Stimulated activated CD8-positive, alpha-beta memory T cell treated with anti-CD3 and anti-CD28 coated beads, Interleukin-4, amount 100 ng/mL, for 48 hours (primary cell): ENCODE measurements around the gene RERE.

Experiments used
- DNase-seq: peaks from one replicate; pipeline ENCODE4 v3.0.0-alpha.2; 2020

RERE gene

DNA sequence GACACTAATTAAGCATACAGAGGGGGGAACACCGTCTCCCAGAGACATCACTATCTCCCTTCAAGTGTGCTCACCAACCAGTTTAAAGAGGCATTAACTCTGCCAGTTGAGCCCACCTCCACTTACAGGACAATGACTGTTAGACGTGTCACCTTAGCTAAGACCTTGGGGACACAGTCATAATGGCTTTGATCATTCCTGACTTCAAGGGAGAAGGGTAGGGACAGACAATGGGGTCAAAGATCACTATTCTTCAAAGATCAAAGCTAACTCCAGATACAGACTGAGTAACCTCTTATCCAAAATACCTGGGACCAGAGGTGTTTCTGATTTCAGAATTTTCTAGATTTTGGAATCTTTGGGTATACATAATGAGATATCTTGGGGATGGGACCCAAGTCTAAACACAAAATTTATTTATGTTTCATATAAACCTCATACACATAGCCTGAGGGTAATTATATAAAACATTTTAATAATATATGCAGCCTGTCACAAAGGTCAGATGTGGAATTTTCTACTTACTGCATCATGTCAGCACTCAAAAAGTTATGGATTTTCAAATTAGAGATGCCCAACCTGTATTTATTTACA lies 253.4 kb downstream of the RERE start:
- no peak for DNase-seq

DNA sequence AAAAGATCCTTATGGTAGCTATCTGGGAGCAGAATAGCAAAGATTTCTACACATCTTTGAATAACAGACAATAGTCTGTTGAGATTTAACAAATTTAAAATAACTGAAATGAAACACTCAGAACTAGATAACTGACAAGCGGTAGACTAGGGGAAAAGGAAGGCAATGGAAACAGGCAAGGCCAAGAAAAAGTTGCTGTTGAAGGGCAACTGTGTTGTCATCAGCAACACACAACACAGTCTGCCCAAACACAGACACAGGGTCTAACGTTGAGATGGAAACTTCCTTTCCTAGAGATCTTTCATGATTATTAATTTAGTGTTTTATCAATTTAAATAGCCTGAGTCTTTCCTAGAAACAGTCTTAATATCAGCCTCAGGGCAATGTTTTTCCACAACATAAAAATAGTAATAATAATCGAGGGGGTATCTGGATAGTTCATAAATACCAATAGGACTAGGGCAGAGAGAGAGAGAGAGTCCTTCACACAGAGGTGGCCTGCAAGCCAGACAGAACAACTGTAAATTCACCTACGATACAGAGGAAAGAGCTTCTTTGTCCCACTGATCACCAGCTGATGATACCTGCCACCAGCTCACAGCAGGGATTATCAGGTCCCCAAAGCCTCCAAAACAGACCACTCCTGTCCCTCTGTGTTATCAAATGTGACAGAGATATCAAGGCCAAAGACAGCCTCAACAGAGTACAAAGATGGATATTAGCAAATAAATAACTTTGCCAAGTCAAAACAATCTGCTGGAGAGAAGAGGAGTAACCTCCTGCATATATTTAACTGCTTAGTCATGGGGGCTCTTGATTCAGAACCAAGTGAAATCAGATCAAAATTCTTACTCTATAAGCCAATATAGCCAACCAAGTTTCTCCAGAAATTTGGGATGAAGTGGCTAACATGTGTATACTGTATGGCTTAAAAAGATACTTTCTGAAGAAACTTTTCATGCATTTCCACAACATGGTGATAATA lies 254.3 kb downstream of the RERE start:
- DNase-seq = no peak

DNA sequence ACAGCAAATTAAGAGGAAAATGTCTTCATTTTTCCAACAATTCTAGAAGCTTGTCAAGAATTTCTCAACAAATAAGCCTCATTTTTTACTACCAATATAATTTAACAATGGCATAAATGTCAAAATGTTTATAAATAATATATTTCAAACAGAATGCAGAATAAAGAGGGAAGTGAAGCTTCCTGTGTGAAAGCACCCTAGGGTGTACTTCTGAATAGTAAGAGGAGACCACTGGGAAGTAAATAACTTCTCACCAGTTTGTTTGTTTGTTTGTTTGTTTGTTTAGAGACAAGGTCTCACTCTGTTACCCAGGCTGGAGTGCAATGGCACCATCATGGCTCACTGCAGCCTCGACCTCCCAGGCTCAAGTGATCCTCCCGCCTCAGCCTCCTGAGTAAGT lies 255.2 kb downstream of the RERE start:
- no peak for DNase-seq

GRCh38 chr1:8560611-8561544 lies 256.6 kb downstream of the RERE start:
- DNase-seq = no peak

DNA sequence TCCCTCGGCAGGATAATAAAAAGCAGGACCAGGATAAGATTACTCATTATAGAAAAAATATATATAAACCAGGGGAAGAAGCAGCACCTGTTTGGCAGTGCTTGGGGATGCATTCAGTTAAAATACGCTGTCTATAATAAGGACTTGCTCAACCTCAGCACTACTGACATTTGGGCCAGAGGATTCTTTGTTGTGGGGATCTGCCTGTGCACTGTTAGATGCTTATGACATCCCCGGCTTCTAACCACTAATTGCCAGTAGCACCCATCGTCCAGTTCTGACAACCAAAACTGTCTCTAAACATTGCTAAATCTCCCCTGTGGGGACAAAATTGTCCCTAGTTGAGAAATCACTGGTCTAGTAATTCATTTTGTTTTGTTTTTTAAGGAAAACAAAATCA lies 257.4 kb downstream of the RERE start:
- no peak for DNase-seq

DNA sequence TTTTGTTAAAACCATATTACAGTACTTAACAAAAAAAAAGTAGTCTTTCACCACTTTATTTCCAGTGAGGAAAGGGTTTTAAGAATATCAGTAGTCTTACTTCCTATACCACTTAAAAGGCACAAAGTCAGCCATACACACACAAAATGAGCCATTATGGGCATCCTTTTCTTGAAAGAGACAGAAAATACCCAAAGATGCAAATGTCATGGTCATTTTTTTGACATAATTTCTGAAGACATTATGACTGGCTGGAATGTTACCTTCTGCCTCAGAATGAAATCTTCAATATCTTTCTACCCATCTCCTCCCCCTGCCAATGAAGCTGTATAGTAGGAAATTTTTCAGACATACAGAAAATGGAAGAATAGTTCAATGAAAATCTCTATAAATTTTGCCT lies 261.9 kb downstream of the RERE start:
- DNase-seq = no peak

DNA sequence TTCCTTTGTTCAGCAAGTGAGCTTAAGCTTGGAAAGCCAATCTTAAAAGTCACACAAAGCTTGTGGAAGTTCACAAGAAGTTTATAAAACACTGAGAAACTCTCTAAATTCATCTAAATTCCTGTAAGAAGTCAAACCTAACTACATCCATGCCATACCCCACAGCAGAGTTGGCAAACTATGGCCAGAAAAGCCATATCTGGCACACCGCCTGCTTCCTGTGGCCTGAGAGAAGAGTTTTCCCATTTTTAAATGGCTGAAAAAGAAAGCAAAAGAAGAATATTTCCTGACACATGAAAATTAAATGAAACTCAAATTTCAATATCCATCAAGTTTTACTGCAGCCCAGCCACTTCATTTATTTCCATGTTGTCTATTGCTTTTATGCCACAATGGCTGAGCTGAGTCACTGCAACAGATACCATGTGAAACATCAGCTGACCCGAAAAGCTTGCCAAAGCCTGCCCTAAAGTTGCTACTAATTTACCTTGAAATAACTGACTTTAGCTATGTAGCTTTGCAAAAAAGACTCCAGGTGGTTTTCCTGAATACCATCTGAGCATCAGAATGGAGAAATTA lies 262.4 kb downstream of the RERE start:
- DNase-seq = no peak

GRCh38 chr1:8552820-8553397 lies 264.5 kb downstream of the RERE start:
- DNase-seq = no peak

DNA sequence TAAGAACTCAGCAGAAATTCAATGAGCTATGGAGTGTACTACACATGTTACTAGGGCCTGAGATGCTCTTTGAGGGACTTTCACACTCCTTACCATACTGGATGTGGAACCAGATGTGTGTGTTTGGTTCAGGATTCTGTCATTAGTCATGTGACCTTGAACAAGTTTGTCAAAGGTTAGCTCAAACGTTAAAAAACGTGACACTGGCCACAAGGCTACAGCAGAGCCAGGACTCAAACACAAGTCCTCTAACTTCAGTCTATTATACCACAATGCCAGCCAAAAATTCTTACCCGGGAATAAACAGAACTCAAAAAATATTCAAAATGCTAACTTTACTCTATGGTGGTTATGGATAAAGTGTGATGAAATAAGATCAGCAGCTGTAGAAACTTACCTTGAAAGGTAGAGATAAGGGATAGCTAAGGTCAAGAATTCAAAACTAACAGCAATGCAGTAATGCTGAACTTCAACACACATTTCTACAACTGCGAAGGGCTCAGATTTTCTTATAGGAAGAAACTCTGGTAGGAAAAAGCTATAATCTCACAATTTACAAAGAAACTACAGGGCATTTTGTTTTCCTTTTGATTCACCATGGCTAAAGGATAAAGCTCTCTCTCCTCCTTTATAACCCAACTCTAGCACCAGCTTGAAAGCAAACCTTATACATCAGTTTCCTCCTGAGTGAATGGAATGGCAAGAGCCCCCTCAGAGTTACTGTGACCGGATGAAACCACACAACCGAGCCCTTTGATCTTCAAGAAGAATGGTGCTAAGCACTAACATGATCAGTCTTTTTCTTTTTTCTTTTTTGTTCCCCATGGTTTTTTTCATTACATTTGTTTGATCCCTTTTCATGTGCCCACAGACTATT lies 265.6 kb downstream of the RERE start:
- DNase-seq = no peak

- no peak for DNase-seq
Observed at GRCh38 chr1:8551057-8551456, 266.4 kb downstream of the RERE start.

DNA sequence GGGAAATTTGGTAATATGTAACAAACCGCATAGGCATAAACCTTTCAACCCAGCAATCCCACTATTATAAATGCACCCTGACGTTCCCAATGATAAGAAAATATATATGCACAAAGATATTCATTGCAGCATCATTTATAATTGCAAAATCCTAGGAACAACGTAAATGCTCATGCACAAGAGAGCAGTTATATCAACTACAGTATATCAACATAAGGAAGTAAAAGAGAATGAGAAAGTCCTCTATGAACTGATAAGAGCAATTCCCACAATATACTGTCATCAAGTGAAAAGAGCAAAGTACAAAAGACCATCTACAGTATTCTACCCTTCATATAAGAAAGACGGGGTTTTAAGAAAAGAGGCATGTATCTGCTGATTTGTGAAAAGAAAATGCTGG lies 269.6 kb downstream of the RERE start:
- no peak for DNase-seq

- DNase-seq = no peak
Observed at GRCh38 chr1:8545078-8545477, 272.4 kb downstream of the RERE start.

GRCh38 chr1:8544644-8545043 lies 272.8 kb downstream of the RERE start:
- DNase-seq = no peak

DNA sequence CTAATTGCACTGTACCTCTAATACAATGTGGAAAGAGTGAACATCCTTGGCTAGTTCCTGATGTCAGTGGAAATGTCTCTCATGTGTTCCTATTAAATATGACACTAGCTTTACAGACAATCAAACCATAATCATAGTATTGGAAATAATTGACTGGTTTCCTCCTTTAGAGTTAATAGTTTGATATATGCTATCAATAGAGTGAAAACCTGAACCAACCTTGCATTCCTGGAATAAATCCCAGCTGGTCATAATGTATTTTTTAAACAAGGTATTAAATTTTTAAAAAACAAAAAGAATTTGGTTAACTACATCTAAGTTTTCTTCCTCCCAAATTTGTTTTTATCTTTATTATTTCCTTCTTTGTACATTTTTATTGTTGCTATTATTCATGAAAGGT lies 273.5 kb downstream of the RERE start:
- DNase-seq = no peak

DNA sequence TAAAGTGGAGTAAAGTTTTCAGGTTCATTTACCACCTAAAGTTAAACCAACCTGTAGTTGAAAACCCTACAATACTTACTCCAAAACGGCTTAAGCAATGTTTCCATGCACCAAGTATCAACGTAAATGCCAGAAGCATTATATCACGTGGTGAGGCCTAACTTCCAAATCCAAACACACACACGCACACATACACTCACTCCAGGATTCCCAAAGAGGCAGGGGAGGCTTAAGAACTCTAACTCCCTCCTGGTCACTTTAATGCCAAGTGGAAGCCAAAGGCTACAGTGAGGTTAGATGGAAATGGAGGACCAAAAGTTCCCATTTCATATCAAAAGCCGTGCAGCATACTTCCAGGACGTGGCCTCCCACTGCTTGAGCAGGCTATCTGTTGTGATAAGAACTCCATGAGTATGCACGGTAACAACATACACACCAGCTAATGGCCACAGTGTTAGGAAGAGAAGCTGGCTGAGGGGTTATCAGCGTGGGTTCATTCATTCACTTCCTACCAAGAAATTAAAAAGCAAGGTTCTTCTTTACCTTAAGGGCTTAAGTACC lies 275.4 kb downstream of the RERE start:
- no peak for DNase-seq

DNA sequence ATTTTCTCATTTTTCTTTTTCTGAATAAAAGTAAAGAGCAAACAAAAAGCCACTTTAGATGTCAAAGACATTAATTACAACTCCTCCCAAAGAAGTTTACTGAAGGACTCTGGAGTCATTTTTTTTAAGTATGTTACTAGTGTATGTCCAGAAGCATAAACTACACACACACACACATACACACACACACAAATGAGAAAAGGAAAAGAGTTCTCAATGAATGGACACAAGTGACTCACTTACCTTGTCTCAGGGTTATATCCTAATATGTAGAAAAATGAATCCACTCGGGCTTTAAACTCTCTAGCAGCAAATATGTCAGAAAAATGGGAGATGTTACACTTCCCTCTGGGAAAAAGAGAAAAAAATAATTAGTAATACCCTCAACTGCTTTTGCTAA lies 276.5 kb downstream of the RERE start:
- DNase-seq = no peak

DNA sequence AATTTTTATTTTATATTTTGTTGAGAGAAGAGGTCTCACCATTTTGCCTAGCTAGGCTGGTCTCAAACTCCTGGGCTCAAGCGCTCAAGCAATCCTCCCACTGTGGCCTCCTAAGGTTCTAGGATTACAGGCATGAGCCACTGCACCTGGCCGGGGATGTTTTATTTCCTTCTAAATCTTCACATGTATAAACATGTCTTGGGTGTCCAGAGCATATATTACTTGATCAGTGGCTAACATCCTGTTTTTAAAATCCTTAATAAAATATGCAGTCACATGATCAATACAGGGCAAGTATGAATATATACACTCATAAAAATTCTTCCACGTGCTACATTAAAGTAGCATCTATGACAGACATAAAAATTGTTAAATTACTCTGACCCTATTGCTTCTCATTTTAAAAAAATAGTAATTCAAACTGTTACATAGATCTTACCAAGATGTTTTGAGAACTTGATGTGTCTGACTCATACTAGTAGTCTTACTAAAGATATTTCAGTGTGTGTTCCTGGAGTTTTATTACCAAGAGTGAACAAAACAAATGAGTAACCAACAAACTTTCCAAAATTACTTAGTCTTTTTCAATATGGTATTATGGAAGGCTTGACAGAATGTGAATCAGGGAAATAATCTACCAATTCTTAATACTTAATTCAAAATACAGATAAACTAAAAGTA lies 277.0 kb downstream of the RERE start:
- no peak for DNase-seq

- DNase-seq = no peak
Observed at GRCh38 chr1:8539683-8540082, 277.8 kb downstream of the RERE start.

DNA sequence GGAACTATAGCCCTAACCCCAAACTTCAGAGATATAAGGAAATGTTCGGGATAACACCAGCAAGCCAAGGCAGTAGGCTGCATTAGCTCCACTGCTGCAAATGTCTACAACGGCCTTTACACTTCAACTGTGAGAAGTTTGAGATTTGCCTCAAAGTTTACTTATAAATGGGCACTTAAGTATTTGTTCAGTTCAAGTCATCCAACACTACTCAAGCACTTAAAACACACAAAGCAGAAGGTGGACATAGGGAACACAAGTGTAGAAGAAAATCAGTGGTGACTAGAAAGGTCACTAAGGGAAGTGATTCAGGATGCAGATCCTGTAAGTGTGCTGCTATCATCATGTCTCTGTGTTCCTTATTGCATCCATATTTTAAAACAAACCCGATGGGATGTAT lies 278.9 kb downstream of the RERE start:
- no peak for DNase-seq

GRCh38 chr1:8537991-8538390 lies 279.4 kb downstream of the RERE start:
- DNase-seq = no peak

GRCh38 chr1:8536515-8536914 lies 280.9 kb downstream of the RERE start:
- DNase-seq = no peak
